GM12878 (cell line): ENCODE data around the gene SDS.

Source experiments
- CEBPZ ChIP-seq: fragments of 150-350 bp; IDR thresholded peaks from 2 replicates; pipeline ENCODE4 v1.6.1; 2016; ENCODE audit warnings: low read depth, low read length
- CTCF ChIP-seq, 3 experiments: IDR thresholded peaks in 2 of 3; conservative IDR thresholded peaks in 1 of 3; 2 replicates each; pipeline ENCODE4 v1.5.1; 2011; ENCODE audit warnings: low read depth in 3 of 3, low read length in 3 of 3, mild to moderate bottlenecking in 3 of 3, control low read depth in 2 of 3, moderate library complexity in 2 of 3, inconsistent platforms in 1 of 3, mixed read lengths in 1 of 3; ENCODE audit not compliant: control insufficient read depth in 2 of 3, insufficient read depth in 1 of 3; ENCODE audit errors: extremely low read depth in 1 of 3
- EP300 ChIP-seq, 2 experiments: fragments of 150-350 bp in 1 of 2; IDR thresholded peaks; 2 replicates each; pipeline ENCODE4 v1.6.1; 2011 to 2012; ENCODE audit warnings: low read depth in 2 of 2, low read length in 2 of 2, borderline replicate concordance in 1 of 2, improper control_type of control experiment in 1 of 2, inconsistent platforms in 1 of 2; ENCODE audit not compliant: control insufficient read depth in 1 of 2
- ESRRA ChIP-seq: IDR thresholded peaks from 2 replicates; pipeline ENCODE4 v1.6.1; 2012; ENCODE audit warnings: mild to moderate bottlenecking, low read length, improper control_type of control experiment
- EZH2 ChIP-seq: IDR thresholded peaks from 2 replicates; pipeline ENCODE4 v1.6.1; 2012; ENCODE audit warnings: low read depth, mild to moderate bottlenecking, control low read depth, inconsistent platforms, low read length, borderline replicate concordance; ENCODE audit not compliant: control insufficient read depth
- FOS ChIP-seq: IDR thresholded peaks from 3 replicates; pipeline ENCODE4 v1.6.1; 2011; ENCODE audit warnings: borderline replicate concordance; ENCODE audit not compliant: insufficient read length; ENCODE audit errors: extremely low read depth
- MYC ChIP-seq: IDR thresholded peaks from 2 replicates; pipeline ENCODE4 v1.6.1; 2011; ENCODE audit warnings: mild to moderate bottlenecking, low read length, moderate library complexity, inconsistent platforms; ENCODE audit not compliant: insufficient read depth, insufficient replicate concordance, insufficient read length, severe bottlenecking
- RAD21 ChIP-seq: IDR thresholded peaks from 2 replicates; pipeline ENCODE4 v1.6.1; 2011; ENCODE audit warnings: mild to moderate bottlenecking, low read depth, low read length, moderate library complexity; ENCODE audit not compliant: insufficient read depth
- TAF1 ChIP-seq: IDR thresholded peaks from 2 replicates; pipeline ENCODE4 v1.6.1; 2011; ENCODE audit warnings: mild to moderate bottlenecking, low read depth, low read length, borderline replicate concordance
- YY1 ChIP-seq: IDR thresholded peaks from 2 replicates; pipeline ENCODE4 v1.6.1; 2011; ENCODE audit warnings: low read depth, mild to moderate bottlenecking, low read length
- ZNF384 ChIP-seq: IDR thresholded peaks from 2 replicates; pipeline ENCODE4 v1.6.1; 2012; ENCODE audit warnings: low read depth, mild to moderate bottlenecking, low read length, improper control_type of control experiment, borderline replicate concordance

- TF ChIP-seq ZNF384, result no peak
- no peak for TF ChIP-seq CEBPZ
- TF ChIP-seq EP300 (IDR thresholded peaks at IDR 0.05; ENCODE audit: borderline replicate concordance in 1 of 2, control insufficient read depth in 1 of 2, low read depth in 2 of 2, low read length in 2 of 2), result no peak
- no peak for TF ChIP-seq ESRRA
- no peak for TF ChIP-seq RAD21
- TF ChIP-seq FOS, result no peak
- TF ChIP-seq MYC, result no peak
- no peak for TF ChIP-seq EZH2
- TF ChIP-seq YY1, result no peak
- no peak for TF ChIP-seq CTCF (IDR thresholded peaks at IDR 0.05 in 2 of 3, conservative IDR thresholded peaks at IDR 0.05 in 1 of 3; ENCODE audit: control insufficient read depth in 2 of 3, extremely low read depth in 1 of 3, insufficient read depth in 1 of 3, low read depth in 3 of 3, low read length in 3 of 3)
- no peak for TF ChIP-seq TAF1
These were observed 35.0 kb upstream of the SDS start for GRCh38 chr12:113438523-113439300.
